ENCODE measurements around the gene TNNI2. TPM values are rescaled to one million over a fixed set of nuclear protein-coding genes. Genes with fewer than 3 reads are reported as not detected.

Gene TNNI2
- total and polyA plus RNA-seq, 10 donors: 2.3 to 21.8 (median 6.7) TPM

DNA sequence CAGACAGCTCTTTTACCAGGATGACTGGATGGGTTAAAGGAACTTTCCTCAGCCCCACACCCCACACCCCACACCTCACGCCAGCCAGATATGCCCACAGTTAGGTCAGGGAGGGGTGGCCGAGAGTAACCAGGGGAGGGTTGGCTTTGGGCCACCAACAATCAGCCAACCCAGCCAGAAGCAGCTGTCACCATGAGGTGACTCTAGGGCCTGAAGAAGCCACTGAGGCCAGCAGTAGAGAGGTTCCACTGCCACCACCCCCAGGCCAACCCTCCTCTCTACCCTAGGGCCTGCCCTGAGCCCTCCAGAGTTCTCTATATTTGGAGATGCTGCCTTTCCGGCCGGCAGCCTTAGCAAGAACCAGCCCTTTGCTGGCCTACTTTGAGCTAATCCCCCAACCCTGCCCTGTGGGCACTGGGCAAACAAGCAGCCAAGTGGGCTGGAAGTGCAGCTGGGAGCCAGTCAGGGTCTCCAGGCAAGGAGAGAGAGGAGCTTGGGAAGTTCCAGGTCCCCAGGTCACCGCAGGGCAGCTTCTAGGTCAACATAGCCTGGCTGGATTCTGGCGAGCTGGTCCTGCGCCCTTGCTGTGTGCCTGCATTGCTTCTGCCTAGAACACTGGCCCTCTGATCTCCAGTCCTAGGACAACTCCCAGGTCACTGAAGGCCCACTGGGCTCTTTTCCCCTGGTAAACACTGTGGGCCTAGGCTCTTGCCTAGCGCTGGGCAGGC is 16.0 kb upstream of the TNNI2 start:
- 79 to 97% (median 89%) methylated on average over 6 to 8 of the region's 8 CpGs for WGBS, 5 donors
- DNase-seq: no peak

DNA sequence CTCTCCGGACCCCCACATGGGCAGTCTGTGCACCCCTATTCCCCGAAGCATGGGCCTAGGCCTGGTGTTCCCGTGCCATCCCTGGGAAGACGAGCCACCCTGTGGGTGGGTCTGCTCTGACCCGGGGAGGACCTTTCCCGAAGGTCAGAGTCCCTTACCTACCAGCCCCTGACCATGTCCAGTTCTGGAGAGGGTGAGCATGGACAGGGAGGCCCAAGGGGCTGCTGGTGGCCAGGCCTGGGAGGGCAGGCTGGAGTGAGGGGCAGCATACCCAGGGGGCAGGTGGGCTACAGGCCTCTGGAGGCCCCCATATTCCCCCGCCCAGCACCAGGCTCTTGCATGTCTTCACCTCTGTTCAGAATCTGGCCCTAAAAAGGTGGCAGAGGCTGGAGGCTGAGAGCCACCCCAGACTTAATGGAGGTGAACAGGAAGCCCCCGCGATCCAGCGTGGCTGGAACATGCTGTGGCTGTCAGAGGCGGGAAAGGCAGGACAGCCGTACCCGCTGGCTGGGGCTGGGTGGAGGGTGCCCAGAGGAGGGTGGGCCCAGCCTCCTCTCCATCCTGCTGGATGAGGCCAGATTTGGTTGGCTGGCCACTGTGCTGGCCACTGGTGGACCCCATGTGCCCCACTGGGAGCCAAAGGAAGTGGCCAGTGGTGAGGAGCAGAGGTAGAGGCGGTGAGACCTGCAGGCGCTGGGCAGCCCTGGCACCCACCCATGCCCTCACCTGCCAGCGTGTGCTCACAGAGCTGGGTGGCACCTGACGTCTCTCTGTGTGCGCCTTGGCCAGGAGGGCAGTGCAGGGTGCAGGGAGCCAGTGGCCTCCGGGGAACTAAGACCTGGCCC is 15.2 kb upstream of the TNNI2 start:
- 91 to 97% (median 91%) methylated on average over 11 to 19 of the region's 19 CpGs for WGBS, 5 donors
- intact Hi-C loops (cut with DNase I; ENCODE audit: low total_unique reads): no loop called here

More for the DNA sequence above, 16.0 kb upstream of the TNNI2 start:
- H3K4me1 ChIP-seq: peaks cover 0 to 31% (median 12%) of the 10 kb centered on the region in 6 donors
- no peaks in the 10 kb centered on the region for H3K36me3 ChIP-seq
- H3K27me3 ChIP-seq (replicated peaks in 1 of 7): peaks cover 0 to 9% (median 0%) of the 10 kb centered on the region in 7 donors
- intact Hi-C loops (cut with DNase I; ENCODE audit: low total_unique reads): no loop called here
- no peak overlapping the region for H3K4me3 ChIP-seq
- H3K27ac ChIP-seq: no peak overlapping the region
- peaks cover 0 to 21% (median 16%) of the 10 kb centered on the region in 8 donors for H3K9me3 ChIP-seq
- no peak for TF ChIP-seq POLR2AphosphoS5 (IDR thresholded peaks at IDR 0.05)
- TF ChIP-seq, protein P1, sequence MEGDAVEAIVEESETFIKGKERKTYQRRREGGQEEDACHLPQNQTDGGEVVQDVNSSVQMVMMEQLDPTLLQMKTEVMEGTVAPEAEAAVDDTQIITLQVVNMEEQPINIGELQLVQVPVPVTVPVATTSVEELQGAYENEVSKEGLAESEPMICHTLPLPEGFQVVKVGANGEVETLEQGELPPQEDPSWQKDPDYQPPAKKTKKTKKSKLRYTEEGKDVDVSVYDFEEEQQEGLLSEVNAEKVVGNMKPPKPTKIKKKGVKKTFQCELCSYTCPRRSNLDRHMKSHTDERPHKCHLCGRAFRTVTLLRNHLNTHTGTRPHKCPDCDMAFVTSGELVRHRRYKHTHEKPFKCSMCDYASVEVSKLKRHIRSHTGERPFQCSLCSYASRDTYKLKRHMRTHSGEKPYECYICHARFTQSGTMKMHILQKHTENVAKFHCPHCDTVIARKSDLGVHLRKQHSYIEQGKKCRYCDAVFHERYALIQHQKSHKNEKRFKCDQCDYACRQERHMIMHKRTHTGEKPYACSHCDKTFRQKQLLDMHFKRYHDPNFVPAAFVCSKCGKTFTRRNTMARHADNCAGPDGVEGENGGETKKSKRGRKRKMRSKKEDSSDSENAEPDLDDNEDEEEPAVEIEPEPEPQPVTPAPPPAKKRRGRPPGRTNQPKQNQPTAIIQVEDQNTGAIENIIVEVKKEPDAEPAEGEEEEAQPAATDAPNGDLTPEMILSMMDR (IDR thresholded peaks at IDR 0.05 in 8 of 11, conservative IDR thresholded peaks at IDR 0.05 in 3 of 11): no peak
- TF ChIP-seq POLR2A (IDR thresholded peaks at IDR 0.05): no peak

DNA sequence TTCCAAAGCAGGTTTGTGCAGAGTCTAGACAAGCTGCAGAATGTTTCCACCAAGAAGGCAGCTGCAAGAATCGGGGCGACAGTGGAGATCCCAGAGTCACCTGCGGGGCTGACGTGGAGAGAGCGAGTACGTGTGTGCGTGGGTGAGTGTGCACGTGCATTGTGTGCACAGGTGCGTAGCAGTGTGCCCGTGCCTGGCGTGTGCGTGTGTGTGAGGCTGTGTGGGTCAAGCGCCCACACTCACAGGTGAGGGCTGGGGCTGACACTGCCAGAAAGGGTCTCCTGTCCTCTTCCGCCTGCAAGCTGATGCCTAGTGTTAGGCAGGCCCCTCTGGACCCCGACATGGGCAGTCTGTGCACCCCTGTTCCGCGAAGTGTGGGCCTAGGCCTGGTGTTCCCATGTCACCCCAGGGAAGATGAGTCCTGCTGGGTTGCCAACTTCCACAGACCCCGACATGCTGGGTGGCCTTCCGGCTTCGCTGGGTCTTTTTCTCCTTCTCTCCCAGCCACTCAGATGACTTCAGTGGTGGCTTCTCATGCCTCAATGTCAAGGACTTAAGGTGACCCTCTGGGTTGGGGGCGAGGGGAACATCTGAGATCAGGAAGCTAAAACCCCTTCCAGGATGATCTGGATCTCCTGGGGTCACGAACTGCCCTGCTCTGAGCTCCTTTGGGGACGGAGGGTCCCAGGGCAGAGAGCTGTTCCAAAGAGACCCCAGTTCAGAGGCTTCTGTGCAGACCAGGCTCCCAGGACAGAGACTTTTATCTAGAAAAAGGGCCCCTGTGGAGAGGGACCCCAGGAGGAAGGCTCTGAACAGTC is 14.4 kb upstream of the TNNI2 start:
- WGBS, 5 donors: 82 to 96% (median 92%) methylated on average over 8 to 23 of the region's 23 CpGs
- intact Hi-C loops (cut with DNase I; ENCODE audit: low total_unique reads): no loop called here
- DNase-seq: no peak
- peaks cover 0 to 37% (median 12%) of the 10 kb centered on the region in 6 donors for H3K4me1 ChIP-seq
- peaks cover 0 to 22% (median 0%) of the 10 kb centered on the region in 7 donors for H3K27me3 ChIP-seq (replicated peaks in 1 of 7)
- H3K4me3 ChIP-seq: no peak overlapping the region
- no peaks in the 10 kb centered on the region for H3K36me3 ChIP-seq
- H3K27ac ChIP-seq: peak overlapping the region in 3 of 8 donors; percentile 63 to 76 (median 75)
- TF ChIP-seq, protein P1 (IDR thresholded peaks at IDR 0.05 in 8 of 11, conservative IDR thresholded peaks at IDR 0.05 in 3 of 11): no peak
- no peak for TF ChIP-seq POLR2A (IDR thresholded peaks at IDR 0.05)
- no peak for TF ChIP-seq POLR2AphosphoS5 (IDR thresholded peaks at IDR 0.05)
- peaks cover 0 to 5% (median 0%) of the 10 kb centered on the region in 8 donors for H3K9me3 ChIP-seq

More for the DNA sequence above, 15.2 kb upstream of the TNNI2 start:
- peaks cover 0 to 14% (median 0%) of the 10 kb centered on the region in 7 donors for H3K27me3 ChIP-seq (replicated peaks in 1 of 7)
- peaks cover 0 to 37% (median 12%) of the 10 kb centered on the region in 6 donors for H3K4me1 ChIP-seq
- no peaks in the 10 kb centered on the region for H3K36me3 ChIP-seq
- peaks cover 0 to 13% (median 8%) of the 10 kb centered on the region in 8 donors for H3K9me3 ChIP-seq
- TF ChIP-seq POLR2AphosphoS5 (IDR thresholded peaks at IDR 0.05) (no peak), POLR2A (IDR thresholded peaks at IDR 0.05) (no peak)
- TF ChIP-seq, protein P1 (IDR thresholded peaks at IDR 0.05 in 8 of 11, conservative IDR thresholded peaks at IDR 0.05 in 3 of 11): no peak
- no peak overlapping the region for H3K4me3 ChIP-seq
- no peak for DNase-seq
- H3K27ac ChIP-seq: no peak overlapping the region

All from spleen (tissue), 11 donors.